CD14-positive monocyte (primary cell): Measurements from ENCODE around the gene ANKRD13D. TPM values are rescaled to one million over a fixed set of nuclear protein-coding genes. Genes with fewer than 3 reads are reported as not detected.
A peak's percentile ranks its signal among the peaks of the same experiment; 100 is the strongest.

Source experiments
- DNase-seq, 3 donors: peaks; one replicate each; pipeline ENCODE4 v3.0.0-alpha.2; 2011 to 2022
- H2AFZ ChIP-seq: 2 replicates; pipeline ENCODE4 v1.6.0; 2012; ENCODE audit warnings: mild to moderate bottlenecking, low read depth, low read length, inconsistent platforms; ENCODE audit not compliant: insufficient read depth, poor library complexity, severe bottlenecking
- H3K27ac ChIP-seq, 2 donors: 1 replicate in 1 of 2; 2 replicates in 1 of 2; pipeline ENCODE4 v1.5.1; 2012 to 2013; ENCODE audit warnings: low read length in 2 of 2, control low read depth in 1 of 2, inconsistent platforms in 1 of 2, low read depth in 1 of 2, mild to moderate bottlenecking in 1 of 2
- H3K27me3 ChIP-seq, 2 donors: one replicate each; pipeline versions ENCODE4 v1.6.0 to v1.6.1; 2011 to 2013; ENCODE audit warnings: low read length in 2 of 2; ENCODE audit not compliant: control insufficient read depth in 2 of 2, insufficient read depth in 2 of 2
- H3K36me3 ChIP-seq, 2 donors: replicated peaks in 1 of 2; 1 replicate in 1 of 2; 2 replicates in 1 of 2; pipeline versions ENCODE4 v1.5.1 to v1.6.1; 2012 to 2013; ENCODE audit warnings: low read length in 2 of 2, control low read depth in 1 of 2, inconsistent platforms in 1 of 2, mild to moderate bottlenecking in 1 of 2; ENCODE audit not compliant: insufficient read depth in 2 of 2, control insufficient read depth in 1 of 2
- H3K4me1 ChIP-seq, 2 donors: 1 replicate in 1 of 2; 2 replicates in 1 of 2; pipeline versions ENCODE4 v1.5.1 to v1.6.1; 2012 to 2013; ENCODE audit warnings: low read length in 2 of 2, control low read depth in 1 of 2, inconsistent platforms in 1 of 2, mild to moderate bottlenecking in 1 of 2, moderate library complexity in 1 of 2; ENCODE audit not compliant: insufficient read depth in 2 of 2, control insufficient read depth in 1 of 2
- H3K4me2 ChIP-seq: replicated peaks from 2 replicates; pipeline ENCODE3; 2012; ENCODE audit warnings: low read length, moderate library complexity, mild to moderate bottlenecking; ENCODE audit not compliant: poor library complexity, severe bottlenecking; ENCODE audit errors: extremely low read depth
- H3K4me3 ChIP-seq, 3 experiments: fragments of 200-600 bp in 1 of 3; sonication (generic) in 1 of 3; replicated peaks in 1 of 3; 1 replicate in 2 of 3; 2 replicates in 1 of 3; pipeline ENCODE4 v1.5.1; 2011 to 2013; ENCODE audit warnings: low read length in 3 of 3, mild to moderate bottlenecking in 3 of 3, control low read depth in 2 of 3, low read depth in 2 of 3, inconsistent platforms in 1 of 3, moderate library complexity in 1 of 3
- H3K79me2 ChIP-seq: 2 replicates; pipeline ENCODE4 v1.6.0; 2012; ENCODE audit warnings: mild to moderate bottlenecking, control low read depth, inconsistent platforms, low read length, moderate library complexity; ENCODE audit not compliant: insufficient read depth
- H3K9ac ChIP-seq: 2 replicates; pipeline ENCODE4 v1.6.0; 2017; ENCODE audit warnings: low read length, mild to moderate bottlenecking; ENCODE audit not compliant: insufficient read depth, poor library complexity, severe bottlenecking
- H3K9me3 ChIP-seq, 2 donors: replicated peaks in 1 of 2; 1 replicate in 1 of 2; 2 replicates in 1 of 2; pipeline versions ENCODE4 v1.5.1 to v1.6.1; 2012 to 2013; ENCODE audit warnings: low read length in 2 of 2, control low read depth in 1 of 2; ENCODE audit not compliant: control insufficient read depth in 1 of 2, insufficient read depth in 1 of 2
- H4K20me1 ChIP-seq: 2 replicates; pipeline ENCODE4 v1.6.0; 2012; ENCODE audit warnings: mild to moderate bottlenecking, low read length, control low read depth, moderate library complexity; ENCODE audit not compliant: insufficient read depth
- H3K27ac Mint-ChIP-seq, 7 donors: one replicate each; pipeline ENCODE4 v1.8.0; 2020; ENCODE audit warnings: mild to moderate bottlenecking in 7 of 7, mixed read lengths in 7 of 7, moderate library complexity in 6 of 7, inconsistent platforms in 2 of 7
- H3K27me3 Mint-ChIP-seq, 3 donors: one replicate each; pipeline ENCODE4 v1.8.0; 2021 to 2022; ENCODE audit warnings: low read depth in 3 of 3, mild to moderate bottlenecking in 3 of 3, mixed read lengths in 3 of 3, moderate library complexity in 3 of 3, inconsistent platforms in 1 of 3
- H3K36me3 Mint-ChIP-seq, 2 donors: one replicate each; pipeline ENCODE4 v1.8.0; 2020; ENCODE audit warnings: mixed read lengths in 2 of 2, inconsistent platforms in 1 of 2, mild to moderate bottlenecking in 1 of 2
- H3K4me1 Mint-ChIP-seq: one replicate; pipeline ENCODE4 v1.8.0; 2020; ENCODE audit warnings: mild to moderate bottlenecking, mixed read lengths
- H3K4me3 Mint-ChIP-seq, 2 donors: one replicate each; pipeline ENCODE4 v1.8.0; 2020; ENCODE audit warnings: mild to moderate bottlenecking in 2 of 2, mixed read lengths in 2 of 2, moderate library complexity in 1 of 2
- H3K9me3 Mint-ChIP-seq, 7 donors: one replicate each; pipeline ENCODE4 v1.8.0; 2020 to 2022; ENCODE audit warnings: mixed read lengths in 7 of 7, mild to moderate bottlenecking in 6 of 7, moderate library complexity in 6 of 7, inconsistent platforms in 2 of 7
- CTCF ChIP-seq: fragments of 200-600 bp; IDR thresholded peaks from one replicate; pipeline ENCODE4 v1.8.0; 2022; ENCODE audit warnings: antibody characterized with exemption, mild to moderate bottlenecking
- WGBS: methylation state at CpG from one replicate; pipeline ENCODE4 v1.1.5; 2013; ENCODE audit warnings: missing lambda C conversion rate; ENCODE audit not compliant: insufficient coverage; 5-methylcytosine and 5-hydroxymethylcytosine counted together
- intact Hi-C, 2 donors: fragments of 100-400 bp; cut with micrococcal nuclease; formaldehyde crosslinking; loops; one replicate each; pipeline versions ENCODE4 v1.15.0 to v1.15.1; 2023
- polyA plus RNA-seq, 3 donors: library from polyadenylated mRNA; depleted of rRNA in 1 of 3; unstranded in 2 of 3; stranded (reverse) in 1 of 3; fragments of 300-500 nt in 2 of 3; fragments of >200 nt in 1 of 3; fragmentation: Illumina TruSeq in 2 of 3; gene quantifications; 1 replicate in 2 of 3; 2 replicates in 1 of 3; pipeline ENCODE4 v1.2.3, GENCODE V29; 2012 to 2021

ANKRD13D gene
- polyA plus RNA-seq, 3 donors, result 9.1 to 389 (median 10.3) TPM

- H3K9me3 Mint-ChIP-seq, result peaks cover 0 to 2% (median 0%) of the 10 kb centered on the region in 7 donors
Observed at GRCh38 chr11:67264877-67265632, 24.0 kb upstream of the ANKRD13D start.

More at GRCh38 chr11:67264877-67265632, 24.0 kb upstream of the ANKRD13D start:
- Histone ChIP-seq H3K79me2 (peaks cover 62% of the 10 kb centered on the region), H4K20me1 (peaks cover 29% of the 10 kb centered on the region), H3K9me3 (no peaks in the 10 kb centered on the region), H2AFZ (no peak overlapping the region), H3K4me1 (peaks cover 54 to 83% of the 10 kb centered on the region in 2 donors), H3K27ac (no peak overlapping the region), H3K4me3 (no peak overlapping the region), H3K4me2 (no peak overlapping the region), H3K36me3 (peaks cover 17 to 20% of the 10 kb centered on the region in 2 donors), H3K27me3 (peaks cover 0 to 3% of the 10 kb centered on the region in 2 donors), H3K9ac (no peak overlapping the region)
- peaks cover 12 to 24% (median 24%) of the 10 kb centered on the region in 3 donors for H3K27me3 Mint-ChIP-seq
- H3K4me1 Mint-ChIP-seq, result peaks cover 69% of the 10 kb centered on the region
- WGBS, result 95% methylated on average over 3 of the region's 7 CpGs
- no peak for TF ChIP-seq CTCF
- peaks cover 26 to 30% of the 10 kb centered on the region in 2 donors for H3K36me3 Mint-ChIP-seq
- H3K27ac Mint-ChIP-seq, result peak overlapping the region in 4 of 7 donors; percentile 11 to 81 (median 72)
- DNase-seq, result peak in 1 of 3 donors; percentile 41
- peak overlapping the region; percentile 73 to 77 for H3K4me3 Mint-ChIP-seq
- intact Hi-C loops, result loop anchor here (5.0 kb wide), 2 partner anchors 37 to 117 kb away; partner anchors contain the start of gene SSH3 (in 1 of the 2)
